ENCODE data around the gene EIF2B2.

DNA sequence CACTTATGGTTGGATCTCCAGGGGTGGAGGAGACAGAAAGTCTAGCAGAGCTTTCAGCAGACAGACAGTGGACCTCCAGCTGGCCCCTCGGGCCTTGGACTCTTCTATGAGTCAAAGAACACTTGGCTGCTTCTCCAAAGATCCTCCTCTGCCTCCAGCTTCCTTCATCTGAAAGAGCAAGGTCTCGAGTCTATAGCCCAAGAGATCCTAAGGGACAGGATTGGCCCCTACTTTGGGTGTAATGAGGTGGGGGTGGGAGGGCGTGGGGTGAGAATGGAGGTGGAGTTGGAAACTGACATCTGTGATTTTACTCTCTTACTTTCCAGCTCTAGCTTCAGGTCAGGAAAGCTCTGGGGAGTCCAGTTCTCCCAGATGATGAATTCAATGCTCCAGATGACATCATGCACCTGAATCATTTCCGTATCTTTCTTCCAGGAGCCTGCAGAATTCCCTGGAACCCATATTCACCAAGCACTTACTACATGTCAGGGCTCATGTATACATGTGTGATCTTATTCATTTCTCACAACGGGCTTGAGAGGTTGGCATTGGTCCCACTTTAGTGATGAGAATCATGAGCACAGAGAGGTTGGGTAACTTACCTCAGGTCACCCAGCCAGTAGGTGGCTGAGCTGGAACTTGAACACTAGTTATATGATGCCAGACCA lies 37.1 kb upstream of the EIF2B2 start:
- TF ChIP-seq, protein P1, sequence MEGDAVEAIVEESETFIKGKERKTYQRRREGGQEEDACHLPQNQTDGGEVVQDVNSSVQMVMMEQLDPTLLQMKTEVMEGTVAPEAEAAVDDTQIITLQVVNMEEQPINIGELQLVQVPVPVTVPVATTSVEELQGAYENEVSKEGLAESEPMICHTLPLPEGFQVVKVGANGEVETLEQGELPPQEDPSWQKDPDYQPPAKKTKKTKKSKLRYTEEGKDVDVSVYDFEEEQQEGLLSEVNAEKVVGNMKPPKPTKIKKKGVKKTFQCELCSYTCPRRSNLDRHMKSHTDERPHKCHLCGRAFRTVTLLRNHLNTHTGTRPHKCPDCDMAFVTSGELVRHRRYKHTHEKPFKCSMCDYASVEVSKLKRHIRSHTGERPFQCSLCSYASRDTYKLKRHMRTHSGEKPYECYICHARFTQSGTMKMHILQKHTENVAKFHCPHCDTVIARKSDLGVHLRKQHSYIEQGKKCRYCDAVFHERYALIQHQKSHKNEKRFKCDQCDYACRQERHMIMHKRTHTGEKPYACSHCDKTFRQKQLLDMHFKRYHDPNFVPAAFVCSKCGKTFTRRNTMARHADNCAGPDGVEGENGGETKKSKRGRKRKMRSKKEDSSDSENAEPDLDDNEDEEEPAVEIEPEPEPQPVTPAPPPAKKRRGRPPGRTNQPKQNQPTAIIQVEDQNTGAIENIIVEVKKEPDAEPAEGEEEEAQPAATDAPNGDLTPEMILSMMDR (IDR thresholded peaks at IDR 0.05) = no peak
- no peak for TF ChIP-seq POLR2A (IDR thresholded peaks at IDR 0.05)

All from adrenal gland (tissue), 5 donors.